Right atrium auricular region (tissue), 2 donors: ENCODE data around the gene NMNAT2. TPM values are rescaled to one million over a fixed set of nuclear protein-coding genes. Genes with fewer than 3 reads are reported as not detected.
A peak's percentile ranks its signal among the peaks of the same experiment; 100 is the strongest.

Experiments used
- DNase-seq: peaks from one replicate; pipeline ENCODE4 v3.0.0-alpha.2; 2019; ENCODE audit warnings: low spot score
- H3K27ac ChIP-seq, 2 donors: fragments of 200-600 bp; sonication (generic); 1 replicate in 1 of 2; 2 replicates in 1 of 2; pipeline ENCODE4 v1.5.1; 2016 to 2019
- H3K27me3 ChIP-seq, 2 donors: fragments of 200-600 bp; sonication (generic); one replicate each; pipeline versions ENCODE4 v1.5.1 to v1.6.0; 2017 to 2019
- H3K36me3 ChIP-seq: fragments of 200-600 bp; sonication (generic); one replicate; pipeline ENCODE4 v1.5.1; 2016
- H3K4me1 ChIP-seq, 2 donors: fragments of 200-600 bp; sonication (generic); one replicate each; pipeline versions ENCODE4 v1.5.1 to v1.6.0; 2017 to 2019
- H3K4me3 ChIP-seq, 2 donors: fragments of 200-600 bp; sonication (generic); 1 replicate in 1 of 2; 2 replicates in 1 of 2; pipeline ENCODE4 v1.5.1; 2017 to 2019; ENCODE audit warnings: mild to moderate bottlenecking in 1 of 2, moderate library complexity in 1 of 2
- H3K9me3 ChIP-seq, 2 donors: fragments of 200-600 bp; sonication (generic); one replicate each; pipeline ENCODE4 v1.5.1; 2019
- total RNA-seq, 2 donors: library from RNA; depleted of rRNA; stranded (reverse); fragments of >200 nt; gene quantifications; one replicate each; pipeline ENCODE4 v1.1.0, GENCODE V29; 2016
- TF ChIP-seq, protein P1 (sequence below), 2 donors: fragments of 200-600 bp; sonication (generic); IDR thresholded peaks; one replicate each; pipeline ENCODE4 v1.5.1; 2019; ENCODE audit warnings: antibody characterized with exemption in 2 of 2

NMNAT2 gene
- total RNA-seq, 2 donors from 2014 or later, result 38.6 to 40.0 TPM

DNA sequence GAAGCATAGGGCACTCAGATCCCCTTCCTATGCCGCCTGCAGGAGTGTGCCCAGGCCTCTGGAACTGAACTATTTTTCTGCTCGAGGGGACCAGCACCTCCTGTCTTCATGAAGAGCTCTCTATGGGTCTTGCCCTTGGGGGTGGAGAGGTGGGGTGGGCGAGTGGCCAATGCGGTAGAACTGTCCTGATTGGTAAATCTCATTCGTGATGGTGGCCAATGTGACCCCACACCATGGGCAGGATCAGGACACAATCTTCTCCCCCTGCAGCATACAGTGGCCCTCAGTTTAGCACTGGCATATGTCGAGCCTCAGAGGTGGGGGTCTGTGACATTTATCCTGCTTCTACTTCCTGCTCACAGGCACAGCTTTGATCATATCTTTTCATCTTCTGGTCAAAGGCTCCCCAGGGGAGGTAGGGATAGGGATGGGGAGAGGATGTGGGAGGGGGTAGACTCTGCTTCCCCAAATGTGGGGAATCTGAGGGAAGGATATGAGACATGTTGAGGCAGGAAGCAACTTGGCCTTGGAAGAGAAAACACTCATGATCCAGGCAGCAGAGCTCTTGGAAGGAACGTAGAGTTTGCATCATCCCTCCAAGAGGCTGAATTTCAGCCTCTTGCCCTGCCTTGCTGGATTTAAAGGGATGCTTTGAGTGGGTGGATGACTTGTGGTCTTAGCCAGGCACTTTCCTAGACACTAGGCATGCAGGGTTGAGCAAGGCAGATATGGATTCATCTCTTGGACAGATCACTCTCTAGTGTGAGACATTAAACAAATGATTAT, 150.3 kb downstream of the NMNAT2 start:
- H3K27ac ChIP-seq, result peak overlapping the region in 1 of 2 donors; percentile 60
- H3K4me3 ChIP-seq, result no peak overlapping the region
- H3K36me3 ChIP-seq, result no peaks in the 10 kb centered on the region
- TF ChIP-seq, protein P1, sequence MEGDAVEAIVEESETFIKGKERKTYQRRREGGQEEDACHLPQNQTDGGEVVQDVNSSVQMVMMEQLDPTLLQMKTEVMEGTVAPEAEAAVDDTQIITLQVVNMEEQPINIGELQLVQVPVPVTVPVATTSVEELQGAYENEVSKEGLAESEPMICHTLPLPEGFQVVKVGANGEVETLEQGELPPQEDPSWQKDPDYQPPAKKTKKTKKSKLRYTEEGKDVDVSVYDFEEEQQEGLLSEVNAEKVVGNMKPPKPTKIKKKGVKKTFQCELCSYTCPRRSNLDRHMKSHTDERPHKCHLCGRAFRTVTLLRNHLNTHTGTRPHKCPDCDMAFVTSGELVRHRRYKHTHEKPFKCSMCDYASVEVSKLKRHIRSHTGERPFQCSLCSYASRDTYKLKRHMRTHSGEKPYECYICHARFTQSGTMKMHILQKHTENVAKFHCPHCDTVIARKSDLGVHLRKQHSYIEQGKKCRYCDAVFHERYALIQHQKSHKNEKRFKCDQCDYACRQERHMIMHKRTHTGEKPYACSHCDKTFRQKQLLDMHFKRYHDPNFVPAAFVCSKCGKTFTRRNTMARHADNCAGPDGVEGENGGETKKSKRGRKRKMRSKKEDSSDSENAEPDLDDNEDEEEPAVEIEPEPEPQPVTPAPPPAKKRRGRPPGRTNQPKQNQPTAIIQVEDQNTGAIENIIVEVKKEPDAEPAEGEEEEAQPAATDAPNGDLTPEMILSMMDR (IDR thresholded peaks at IDR 0.05), result no peak
- H3K4me1 ChIP-seq, result peaks cover 0 to 27% of the 10 kb centered on the region in 2 donors
- no peak for DNase-seq
- H3K27me3 ChIP-seq, result no peaks in the 10 kb centered on the region
- H3K9me3 ChIP-seq, result no peaks in the 10 kb centered on the region

DNA sequence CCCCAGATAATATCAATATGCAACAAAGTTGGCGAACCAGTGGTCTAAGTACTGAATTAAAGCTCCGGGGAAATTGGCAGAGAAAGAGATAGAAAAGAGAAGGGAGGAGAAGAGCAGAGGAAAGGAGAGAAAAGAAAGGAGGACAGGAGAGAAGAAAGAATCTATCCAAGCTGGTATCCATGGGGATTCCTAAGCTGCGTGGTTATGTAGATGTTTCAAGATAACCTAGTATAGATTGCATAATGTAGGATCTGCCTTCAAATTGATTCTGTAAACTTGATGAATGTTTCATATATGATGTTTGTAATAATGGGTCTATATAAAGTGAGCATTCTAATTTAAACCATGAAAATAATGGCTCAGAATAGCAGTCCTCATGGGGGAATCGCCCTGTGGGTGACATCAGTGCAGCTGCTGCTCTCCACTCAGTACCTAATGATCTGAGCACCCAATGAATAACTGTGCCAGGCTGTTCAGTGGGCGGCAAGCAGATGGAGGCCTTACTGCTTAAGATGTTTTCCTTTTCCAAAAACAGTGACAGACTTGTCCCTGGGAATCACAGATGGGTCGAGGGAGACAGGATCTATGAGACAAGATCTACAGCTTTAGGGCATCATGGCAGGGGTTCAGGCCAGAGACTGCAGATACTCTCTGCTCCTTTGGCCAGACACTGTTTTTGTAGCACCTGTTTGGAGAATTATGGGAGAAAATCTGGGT, 154.1 kb downstream of the NMNAT2 start:
- no peak overlapping the region for H3K4me3 ChIP-seq
- TF ChIP-seq, protein P1 (IDR thresholded peaks at IDR 0.05), result no peak
- H3K4me1 ChIP-seq, result peaks cover 0 to 10% of the 10 kb centered on the region in 2 donors
- H3K9me3 ChIP-seq, result no peaks in the 10 kb centered on the region
- no peak for DNase-seq
- no peaks in the 10 kb centered on the region for H3K27me3 ChIP-seq
- H3K36me3 ChIP-seq, result no peaks in the 10 kb centered on the region
- H3K27ac ChIP-seq, result no peak overlapping the region

DNA sequence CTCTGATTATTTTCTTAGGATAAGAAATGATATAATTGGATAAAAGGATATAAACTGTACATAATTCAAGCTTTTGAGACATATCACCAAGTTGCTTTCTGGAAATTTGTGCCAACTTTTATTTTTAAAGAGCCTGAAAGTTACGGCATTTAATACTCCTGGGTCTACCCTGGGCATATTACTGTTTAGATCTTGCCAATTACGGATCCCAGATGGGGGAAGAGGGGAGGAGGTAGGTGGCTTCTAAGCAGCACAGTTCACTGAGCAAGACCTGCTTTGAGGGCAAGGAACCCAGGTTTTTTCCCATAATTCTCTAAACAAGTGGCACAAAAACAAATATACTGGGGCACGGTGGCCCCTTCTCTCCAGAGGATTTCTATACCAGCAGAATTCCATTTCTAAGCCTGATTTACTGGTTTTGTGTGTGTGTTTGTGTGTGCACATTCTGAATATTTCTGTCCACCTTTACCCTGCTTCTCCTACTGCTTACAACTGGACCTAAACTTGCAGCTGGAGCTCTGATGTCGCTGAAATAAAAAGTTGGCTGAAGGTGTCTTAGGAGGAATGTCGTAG, 155.5 kb downstream of the NMNAT2 start:
- TF ChIP-seq, protein P1 (IDR thresholded peaks at IDR 0.05), result no peak
- no peak overlapping the region for H3K27ac ChIP-seq
- H3K36me3 ChIP-seq, result no peaks in the 10 kb centered on the region
- H3K4me3 ChIP-seq, result no peak overlapping the region
- no peaks in the 10 kb centered on the region for H3K27me3 ChIP-seq
- no peak for DNase-seq
- H3K9me3 ChIP-seq, result no peaks in the 10 kb centered on the region
- H3K4me1 ChIP-seq, result peaks cover 0 to 3% of the 10 kb centered on the region in 2 donors

DNA sequence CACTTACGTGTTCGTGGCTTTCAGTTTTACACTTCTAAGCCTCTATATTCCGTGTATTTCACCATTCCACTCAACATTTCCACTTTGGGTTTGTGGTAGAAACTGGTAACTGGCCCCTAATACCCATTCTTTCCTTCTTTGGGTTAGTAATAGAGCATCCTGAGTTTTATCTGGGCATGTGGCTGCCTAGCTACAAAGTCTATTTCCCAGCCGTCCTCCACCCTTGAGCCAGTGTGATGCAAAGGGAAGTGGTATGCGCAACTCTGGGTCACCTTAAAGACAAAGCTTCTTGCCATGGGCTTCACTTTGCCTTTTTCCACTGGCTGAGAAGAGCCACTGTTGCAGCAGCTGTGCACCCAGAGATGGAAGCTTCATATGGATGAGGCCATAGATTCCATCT, 158.3 kb downstream of the NMNAT2 start:
- Histone ChIP-seq H3K27me3 (no peaks in the 10 kb centered on the region), H3K4me3 (no peak overlapping the region), H3K4me1 (no peaks in the 10 kb centered on the region), H3K27ac (no peak overlapping the region), H3K36me3 (no peaks in the 10 kb centered on the region), H3K9me3 (peaks cover 0 to 5% of the 10 kb centered on the region in 2 donors)
- no peak for DNase-seq
- TF ChIP-seq, protein P1 (IDR thresholded peaks at IDR 0.05), result no peak

DNA sequence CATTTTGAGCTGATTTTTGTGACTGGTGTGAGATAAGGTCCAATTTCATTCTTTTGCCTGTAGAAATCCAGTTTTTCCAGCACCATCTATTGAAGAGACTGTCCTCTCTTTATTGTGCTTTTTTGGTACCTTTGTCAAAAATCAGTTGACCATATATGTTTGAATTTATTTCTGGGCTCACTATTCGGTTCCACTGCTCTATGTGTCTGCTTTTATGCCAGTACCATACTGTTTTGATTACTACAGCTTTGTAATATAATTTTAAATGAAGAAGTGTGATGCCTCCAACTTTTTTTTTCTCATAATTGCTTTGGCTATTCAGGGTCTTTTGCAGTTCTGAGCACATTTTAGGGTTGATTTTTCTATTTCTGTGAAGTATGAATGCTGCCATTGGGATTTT, 163.1 kb downstream of the NMNAT2 start:
- TF ChIP-seq, protein P1 (IDR thresholded peaks at IDR 0.05), result no peak
- no peak overlapping the region for H3K4me3 ChIP-seq
- no peak overlapping the region for H3K27ac ChIP-seq
- no peak for DNase-seq
- no peaks in the 10 kb centered on the region for H3K4me1 ChIP-seq
- H3K27me3 ChIP-seq, result no peaks in the 10 kb centered on the region
- H3K36me3 ChIP-seq, result no peaks in the 10 kb centered on the region
- H3K9me3 ChIP-seq, result peaks cover 0 to 8% of the 10 kb centered on the region in 2 donors
